Measurements from ENCODE around the gene EBF4. TPM values are rescaled to one million over a fixed set of nuclear protein-coding genes. Genes with fewer than 3 reads are reported as not detected.

EBF4 gene
- total RNA-seq, 1 experiment from 2014 or later, result not detected

DNA sequence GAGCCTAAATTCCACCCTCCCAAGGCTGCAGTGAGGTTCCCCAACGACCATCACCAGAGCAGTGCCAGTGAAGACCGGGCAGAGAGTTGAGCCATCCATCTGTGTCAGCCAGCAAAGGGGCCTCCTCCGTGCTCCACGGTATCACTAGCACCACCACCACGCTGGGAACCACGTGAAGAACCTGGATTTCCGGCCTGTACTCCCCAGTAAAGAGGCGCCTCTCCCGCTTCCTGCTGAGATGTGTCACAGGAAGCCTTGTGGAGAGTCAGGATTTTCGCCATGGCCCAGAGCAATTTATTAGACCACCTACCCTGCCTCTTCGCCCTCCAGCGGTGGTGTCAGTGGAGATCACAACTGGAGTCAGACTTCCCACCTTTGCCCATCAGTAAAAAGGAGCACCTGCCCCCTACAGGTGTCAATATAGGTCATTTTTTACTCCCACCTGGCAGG, 79.1 kb downstream of the EBF4 start:
- BruUV-seq (replicated peaks), result no TSS peak
- no peak for DNase-seq (ENCODE audit: unreplicated experiment)
- H3K9me3 Mint-ChIP-seq (ENCODE audit: unreplicated experiment), result no peaks in the 10 kb centered on the region
- no peaks in the 10 kb centered on the region for H3K36me3 Mint-ChIP-seq (ENCODE audit: insufficient read depth, unreplicated experiment)
- no peak overlapping the region for H3K4me3 Mint-ChIP-seq (ENCODE audit: unreplicated experiment)
- no peak overlapping the region for H3K27ac Mint-ChIP-seq (ENCODE audit: low read depth, unreplicated experiment)
- POLR2A ChIA-PET, result no interaction called here
- TF ChIP-seq, protein P1, sequence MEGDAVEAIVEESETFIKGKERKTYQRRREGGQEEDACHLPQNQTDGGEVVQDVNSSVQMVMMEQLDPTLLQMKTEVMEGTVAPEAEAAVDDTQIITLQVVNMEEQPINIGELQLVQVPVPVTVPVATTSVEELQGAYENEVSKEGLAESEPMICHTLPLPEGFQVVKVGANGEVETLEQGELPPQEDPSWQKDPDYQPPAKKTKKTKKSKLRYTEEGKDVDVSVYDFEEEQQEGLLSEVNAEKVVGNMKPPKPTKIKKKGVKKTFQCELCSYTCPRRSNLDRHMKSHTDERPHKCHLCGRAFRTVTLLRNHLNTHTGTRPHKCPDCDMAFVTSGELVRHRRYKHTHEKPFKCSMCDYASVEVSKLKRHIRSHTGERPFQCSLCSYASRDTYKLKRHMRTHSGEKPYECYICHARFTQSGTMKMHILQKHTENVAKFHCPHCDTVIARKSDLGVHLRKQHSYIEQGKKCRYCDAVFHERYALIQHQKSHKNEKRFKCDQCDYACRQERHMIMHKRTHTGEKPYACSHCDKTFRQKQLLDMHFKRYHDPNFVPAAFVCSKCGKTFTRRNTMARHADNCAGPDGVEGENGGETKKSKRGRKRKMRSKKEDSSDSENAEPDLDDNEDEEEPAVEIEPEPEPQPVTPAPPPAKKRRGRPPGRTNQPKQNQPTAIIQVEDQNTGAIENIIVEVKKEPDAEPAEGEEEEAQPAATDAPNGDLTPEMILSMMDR (IDR thresholded peaks at IDR 0.05; ENCODE audit: unreplicated experiment), result no peak
- CTCF ChIA-PET, result no interaction called here
- H3K27me3 Mint-ChIP-seq (ENCODE audit: insufficient read depth, unreplicated experiment), result peaks cover 26% of the 10 kb centered on the region
- intact Hi-C loops (cut with micrococcal nuclease), result no loop called here
- H3K4me1 Mint-ChIP-seq (ENCODE audit: insufficient read depth, unreplicated experiment), result peaks cover 15% of the 10 kb centered on the region

DNA sequence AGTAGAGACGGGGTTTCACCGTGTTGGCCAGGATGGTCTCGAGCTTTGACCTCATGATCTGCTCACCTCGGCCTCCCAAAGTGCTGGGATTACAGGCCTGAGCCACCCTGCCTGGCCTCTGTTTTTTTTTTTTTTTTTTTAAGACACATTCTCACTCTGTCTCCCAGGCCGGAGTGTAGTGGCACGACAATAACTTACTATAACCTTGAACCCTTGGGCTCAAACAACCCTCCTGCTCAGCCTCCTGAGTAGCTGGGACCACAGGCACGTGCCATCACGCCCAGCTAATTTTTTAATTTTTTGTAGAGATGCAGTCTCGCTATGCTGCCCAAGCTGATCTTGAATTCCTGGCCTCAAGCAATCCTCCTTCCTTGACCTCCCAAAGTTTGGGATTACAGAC, 81.2 kb downstream of the EBF4 start:
- no TSS peak for BruUV-seq (replicated peaks)
- Mint-ChIP-seq H3K4me3 (ENCODE audit: unreplicated experiment) (no peak overlapping the region), H3K27me3 (ENCODE audit: insufficient read depth, unreplicated experiment) (peaks cover 16% of the 10 kb centered on the region), H3K27ac (ENCODE audit: low read depth, unreplicated experiment) (no peak overlapping the region), H3K4me1 (ENCODE audit: insufficient read depth, unreplicated experiment) (no peaks in the 10 kb centered on the region), H3K9me3 (ENCODE audit: unreplicated experiment) (no peaks in the 10 kb centered on the region), H3K36me3 (ENCODE audit: insufficient read depth, unreplicated experiment) (no peaks in the 10 kb centered on the region)
- intact Hi-C loops (cut with micrococcal nuclease), result no loop called here
- TF ChIP-seq, protein P1 (IDR thresholded peaks at IDR 0.05; ENCODE audit: unreplicated experiment), result no peak
- ChIA-PET POLR2A (no interaction called here), CTCF (interaction anchor here (0.7 to 1.3 kb wide), 2 partner anchors 20 to 189 kb away, joined by 4 to 9 read pairs; no protein-coding TSS in a partner anchor)
- DNase-seq (ENCODE audit: unreplicated experiment), result no peak

DNA sequence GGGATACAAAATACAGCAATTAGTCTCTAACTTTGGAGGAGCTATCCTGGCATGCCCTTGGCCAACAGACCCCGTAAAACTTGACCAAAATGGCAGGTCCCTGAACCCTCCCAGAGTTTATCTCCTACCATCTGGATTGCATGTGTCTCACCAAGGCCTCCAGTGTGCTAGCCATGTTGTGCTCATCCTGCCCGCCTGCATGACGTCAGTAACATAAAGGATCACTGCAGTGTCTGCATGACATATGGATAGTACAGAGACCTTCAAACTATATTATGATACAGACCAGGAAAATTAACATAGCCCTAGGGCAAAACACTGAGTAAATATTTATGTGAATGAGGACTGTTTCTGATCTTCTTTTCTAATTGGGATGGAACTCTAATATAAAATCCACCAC, 82.6 kb downstream of the EBF4 start:
- H3K4me1 Mint-ChIP-seq (ENCODE audit: insufficient read depth, unreplicated experiment), result no peaks in the 10 kb centered on the region
- TF ChIP-seq, protein P1 (IDR thresholded peaks at IDR 0.05; ENCODE audit: unreplicated experiment), result no peak
- no TSS peak for BruUV-seq (replicated peaks)
- no peak for DNase-seq (ENCODE audit: unreplicated experiment)
- intact Hi-C loops (cut with micrococcal nuclease), result no loop called here
- no peaks in the 10 kb centered on the region for H3K9me3 Mint-ChIP-seq (ENCODE audit: unreplicated experiment)
- ChIA-PET CTCF (interaction anchor here (0.6 kb wide), 1 partner anchor 72 kb away, joined by 4 read pairs; no protein-coding TSS in a partner anchor), POLR2A (no interaction called here)
- peaks cover 16% of the 10 kb centered on the region for H3K27me3 Mint-ChIP-seq (ENCODE audit: insufficient read depth, unreplicated experiment)
- H3K27ac Mint-ChIP-seq (ENCODE audit: low read depth, unreplicated experiment), result no peak overlapping the region
- H3K4me3 Mint-ChIP-seq (ENCODE audit: unreplicated experiment), result no peak overlapping the region
- H3K36me3 Mint-ChIP-seq (ENCODE audit: insufficient read depth, unreplicated experiment), result no peaks in the 10 kb centered on the region

DNA sequence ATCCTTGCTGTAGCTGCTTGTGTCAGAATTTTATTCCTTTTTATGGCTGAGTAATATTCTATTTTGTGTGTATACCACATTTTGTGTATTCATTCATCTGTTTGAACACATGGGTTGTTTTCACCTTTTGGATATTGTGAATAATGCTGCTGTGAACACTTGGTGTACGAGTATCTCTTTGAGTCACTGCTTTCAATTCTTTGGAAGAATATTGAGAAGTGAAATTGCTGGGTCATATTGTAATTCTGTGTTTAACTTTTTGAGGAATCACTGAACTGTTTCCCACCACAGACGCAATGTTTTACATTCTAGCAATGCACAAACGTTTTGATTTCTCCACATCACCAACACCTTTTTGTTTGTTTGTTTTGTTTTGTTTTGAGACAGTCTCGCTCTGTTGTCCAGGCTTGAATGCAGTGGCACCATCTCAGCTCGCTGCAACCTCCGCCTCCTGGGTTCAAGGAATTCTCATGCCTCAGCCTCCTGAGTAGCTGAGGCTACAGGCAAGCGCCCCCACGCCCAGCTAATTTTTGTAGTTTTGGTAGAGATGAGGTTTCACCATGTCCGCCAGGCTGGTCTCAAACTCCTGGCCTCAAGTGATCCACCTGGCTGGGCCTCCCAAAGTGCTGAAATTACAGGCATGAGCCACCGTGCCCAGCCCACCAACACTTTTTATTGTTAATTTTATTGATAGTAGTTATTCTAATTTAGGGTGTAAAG, 86.2 kb downstream of the EBF4 start:
- no peak overlapping the region for H3K27ac Mint-ChIP-seq (ENCODE audit: low read depth, unreplicated experiment)
- ChIA-PET POLR2A (no interaction called here), CTCF (no interaction called here)
- H3K4me1 Mint-ChIP-seq (ENCODE audit: insufficient read depth, unreplicated experiment), result no peaks in the 10 kb centered on the region
- no peak for DNase-seq (ENCODE audit: unreplicated experiment)
- no peak overlapping the region for H3K4me3 Mint-ChIP-seq (ENCODE audit: unreplicated experiment)
- no TSS peak for BruUV-seq (replicated peaks)
- intact Hi-C loops (cut with micrococcal nuclease), result no loop called here
- peaks cover 25% of the 10 kb centered on the region for H3K27me3 Mint-ChIP-seq (ENCODE audit: insufficient read depth, unreplicated experiment)
- H3K36me3 Mint-ChIP-seq (ENCODE audit: insufficient read depth, unreplicated experiment), result no peaks in the 10 kb centered on the region
- H3K9me3 Mint-ChIP-seq (ENCODE audit: unreplicated experiment), result no peaks in the 10 kb centered on the region
- TF ChIP-seq, protein P1 (IDR thresholded peaks at IDR 0.05; ENCODE audit: unreplicated experiment), result no peak

Measured in MCF 10A (cell line).